ENCODE results near the gene CD24. TPM values are rescaled to one million over a fixed set of nuclear protein-coding genes. Genes with fewer than 3 reads are reported as not detected.

The CD24 gene
- total RNA-seq, 2 experiments from 2014 or later = 0.30 TPM; not detected in 1

DNA sequence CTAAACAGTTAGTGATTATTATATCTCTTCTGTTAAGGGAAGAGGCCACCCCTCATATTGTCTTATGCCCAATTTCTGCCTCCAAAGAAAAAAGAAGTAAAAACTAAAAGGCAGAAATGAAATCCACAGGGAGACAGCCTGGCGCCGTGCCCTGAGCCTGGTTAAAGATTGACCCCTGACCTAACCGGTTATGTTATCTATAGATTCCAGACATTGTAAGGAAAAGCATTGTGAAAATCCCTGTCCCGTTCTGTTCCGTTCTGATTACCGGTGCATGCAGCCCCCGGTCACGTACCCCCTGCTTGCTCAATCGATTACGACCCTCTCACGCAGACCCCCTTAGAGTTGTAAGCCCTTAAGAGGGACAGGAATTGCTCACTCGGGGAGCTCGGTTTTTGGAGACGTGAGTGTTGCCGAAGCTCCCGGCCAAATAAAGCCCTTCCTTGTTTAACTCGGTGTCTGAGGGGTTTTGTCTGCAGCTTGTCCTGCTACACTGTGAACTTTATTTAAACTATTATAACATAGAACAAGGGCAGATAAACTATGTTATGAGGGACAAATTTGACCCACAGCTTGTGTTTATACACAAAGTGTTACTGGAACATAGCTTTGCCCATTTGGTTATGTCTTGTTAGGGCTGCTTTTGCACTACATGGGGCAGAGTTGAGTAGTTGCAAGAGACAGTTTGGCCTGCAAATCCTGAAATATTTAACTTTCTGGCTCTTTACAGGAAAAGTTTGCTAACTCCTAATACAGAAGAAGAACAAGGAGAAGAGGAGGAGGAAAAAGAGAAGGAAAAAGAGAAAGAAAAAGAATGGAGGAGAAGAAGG is 49.6 kb downstream of the CD24 start:
- Mint-ChIP-seq H3K4me1 (ENCODE audit: low read depth) (no peaks in the 10 kb centered on the region), H3K27ac (no peak overlapping the region), H3K4me3 (no peak overlapping the region), H3K27me3 (ENCODE audit: low read depth) (peaks cover 16% of the 10 kb centered on the region), H3K36me3 (ENCODE audit: low read depth) (no peaks in the 10 kb centered on the region), H3K9me3 (no peaks in the 10 kb centered on the region)
- intact Hi-C loops (cut with micrococcal nuclease) = no loop called here
- CTCF ChIA-PET = no interaction called here
- DNase-seq = no peak

DNA sequence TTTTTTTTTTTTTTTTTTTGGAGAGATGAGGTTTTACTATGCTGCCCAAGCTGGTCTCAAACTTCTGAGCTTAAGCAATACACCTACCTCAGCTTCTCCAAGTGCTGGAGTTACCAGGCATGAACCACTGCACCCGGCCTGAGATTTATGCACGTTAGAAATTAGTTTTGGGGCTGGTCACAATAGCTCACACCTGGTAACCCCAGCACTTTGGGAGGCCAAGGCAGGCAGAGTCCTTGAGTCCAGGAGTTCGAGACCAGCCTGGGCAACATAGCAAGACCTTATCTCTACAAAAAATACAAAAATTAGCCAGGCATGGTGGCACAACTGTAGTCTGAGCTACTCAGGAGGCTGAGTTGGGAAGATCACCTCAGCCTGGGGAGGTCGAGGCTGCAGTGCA is 51.9 kb downstream of the CD24 start:
- DNase-seq = no peak
- intact Hi-C loops (cut with micrococcal nuclease) = no loop called here
- Mint-ChIP-seq H3K4me3 (no peak overlapping the region), H3K4me1 (ENCODE audit: low read depth) (no peaks in the 10 kb centered on the region), H3K36me3 (ENCODE audit: low read depth) (no peaks in the 10 kb centered on the region), H3K27me3 (ENCODE audit: low read depth) (peaks cover 16% of the 10 kb centered on the region), H3K27ac (no peak overlapping the region), H3K9me3 (no peaks in the 10 kb centered on the region)
- CTCF ChIA-PET = no interaction called here

Other genes with a start within 250 kb of the CD24 start
- 10 to 100 TPM in 1 of 2 experiments, 1 to 10 TPM in 1; 8.3 to 12.3 TPM for gene MTRES1, start 53.5 kb upstream of the CD24 start, total RNA-seq
- gene BEND3, start 140.8 kb upstream of the CD24 start, total RNA-seq = 1 to 10 TPM; 2.0 to 2.6 TPM

All from activated naive CD4-positive, alpha-beta T cell treated with anti-CD3 and anti-CD28 coated beads for 36 hours (primary cell).